T-helper 17 cell (primary cell): ENCODE measurements around the gene RNF32. TPM values are rescaled to one million over a fixed set of nuclear protein-coding genes. Genes with fewer than 3 reads are reported as not detected.
"Not testable (repeated sequence)": the region's sequence is repeated elsewhere in the genome, so short reads cannot be mapped to it uniquely, and the experiment has no call there.

ENCODE experiments used
- ATAC-seq: fragments of 150-1000 bp; cut with Tn5 transposase; 2 replicates; pipeline ENCODE4 v1.10.0; 2021; ENCODE audit warnings: mild to moderate bottlenecking, moderate library complexity
- DNase-seq, 3 donors: peaks; one replicate each; pipeline versions ENCODE4 v3.0.0 to v3.0.0-alpha.2; 2020 to 2021
- H3K9me3 ChIP-seq: one replicate; pipeline ENCODE4 v1.7.0; 2013; ENCODE audit warnings: low read length, mild to moderate bottlenecking; ENCODE audit not compliant: control insufficient read depth, poor library complexity, severe bottlenecking
- H3K27ac Mint-ChIP-seq: one replicate; pipeline ENCODE4 v1.8.0; 2022; ENCODE audit warnings: mild to moderate bottlenecking, moderate library complexity, mixed read lengths
- H3K27me3 Mint-ChIP-seq: one replicate; pipeline ENCODE4 v1.8.0; 2022; ENCODE audit warnings: mixed read lengths
- H3K36me3 Mint-ChIP-seq: one replicate; pipeline ENCODE4 v1.8.0; 2022; ENCODE audit warnings: low read depth, mixed read lengths
- H3K4me1 Mint-ChIP-seq: one replicate; pipeline ENCODE4 v1.8.0; 2022; ENCODE audit warnings: mild to moderate bottlenecking, mixed read lengths
- H3K4me3 Mint-ChIP-seq: one replicate; pipeline ENCODE4 v1.8.0; 2022; ENCODE audit warnings: mild to moderate bottlenecking, moderate library complexity, mixed read lengths
- total RNA-seq, 4 donors: library from RNA in 2 of 4; stranded (reverse) in 2 of 4; gene quantifications; one replicate each; pipeline ENCODE4 v1.2.3 and lab custom pipeline; 2022 to 2026

The RNF32 gene
- total RNA-seq, 2 donors from 2014 or later, result 1.7 to 1.8 TPM

DNA sequence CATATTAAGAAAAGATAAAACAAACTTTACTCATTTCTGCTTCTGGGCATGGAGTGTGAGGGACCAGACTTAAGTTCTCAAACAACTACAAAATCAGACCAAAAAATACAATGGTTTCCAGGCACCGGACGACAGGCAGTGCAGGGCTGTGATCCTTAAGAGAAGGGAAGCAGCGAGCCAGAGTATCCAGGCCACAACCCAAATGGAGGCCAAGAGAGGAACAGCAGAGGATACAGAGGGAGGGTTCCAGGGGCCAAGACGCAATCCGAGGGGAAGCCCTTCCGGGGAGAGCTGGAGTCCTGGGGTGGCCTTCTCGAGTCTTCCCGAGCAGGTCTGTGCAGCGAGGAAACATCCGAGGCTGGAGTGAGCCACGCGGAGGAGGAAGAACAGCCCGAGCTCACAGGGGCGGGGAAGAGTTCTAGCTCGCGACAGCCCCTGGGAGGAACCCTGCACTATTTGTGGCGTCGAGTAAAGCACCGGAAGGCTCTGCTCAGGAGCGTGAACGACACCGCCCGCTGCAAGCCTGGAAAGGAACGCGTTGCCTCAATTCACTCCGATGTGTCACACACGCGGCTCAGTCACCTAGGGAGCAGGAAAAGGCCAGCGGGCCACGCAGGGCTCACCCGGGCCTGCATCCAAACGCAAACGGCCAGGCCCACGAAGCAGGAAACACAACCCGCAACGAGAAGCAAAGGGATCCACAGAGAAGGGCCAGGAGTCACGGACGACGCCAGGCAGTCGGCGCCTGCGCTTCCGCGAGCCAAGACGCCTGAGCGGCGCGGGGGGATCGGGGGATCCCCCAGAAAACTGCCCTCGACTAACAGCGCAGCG, 933 bp upstream of the RNF32 start:
- Mint-ChIP-seq H3K36me3 (no peaks in the 10 kb centered on the region), H3K4me1 (peaks cover 14% of the 10 kb centered on the region), H3K4me3 (peak overlapping the region; percentile 87), H3K27ac (peak overlapping the region; percentile 57), H3K27me3 (peaks cover 4% of the 10 kb centered on the region)
- ATAC-seq (no peak), DNase-seq (no peak)
- H3K9me3 ChIP-seq, result no peaks in the 10 kb centered on the region

DNA sequence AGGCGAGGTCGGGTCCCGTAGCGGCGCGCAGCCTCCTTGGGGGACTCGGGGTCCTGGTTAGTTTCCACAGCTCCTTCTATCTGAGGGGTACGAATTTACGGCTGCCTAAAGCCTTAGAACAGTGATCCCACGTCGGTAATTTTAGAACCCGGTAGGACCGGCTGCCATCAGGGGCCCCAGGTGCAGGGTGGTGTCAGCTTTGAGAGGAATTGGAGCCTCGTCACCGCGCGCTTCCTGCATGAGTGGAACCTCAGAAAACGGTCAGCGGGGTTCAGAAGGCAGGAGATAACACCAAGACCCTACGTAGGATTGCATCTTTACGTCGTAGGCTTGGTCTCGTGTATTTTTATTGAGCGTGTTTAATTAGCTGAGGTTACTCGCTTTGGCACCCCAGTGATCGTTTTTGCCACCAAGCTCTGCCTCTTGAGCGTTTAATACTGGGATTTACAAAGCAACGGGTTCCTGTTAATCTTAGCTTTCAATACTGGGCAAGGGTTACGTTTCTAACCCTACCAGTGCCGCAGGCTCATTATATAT, 443 bp downstream of the RNF32 start:
- Mint-ChIP-seq H3K4me3 (peak overlapping the region; percentile 87), H3K27me3 (peaks cover 4% of the 10 kb centered on the region), H3K36me3 (no peaks in the 10 kb centered on the region), H3K27ac (peak overlapping the region; percentile 57), H3K4me1 (peaks cover 14% of the 10 kb centered on the region)
- DNase-seq (peak; percentile 43 to 51 (median 50)), ATAC-seq (peak; percentile 68)
- no peaks in the 10 kb centered on the region for H3K9me3 ChIP-seq

DNA sequence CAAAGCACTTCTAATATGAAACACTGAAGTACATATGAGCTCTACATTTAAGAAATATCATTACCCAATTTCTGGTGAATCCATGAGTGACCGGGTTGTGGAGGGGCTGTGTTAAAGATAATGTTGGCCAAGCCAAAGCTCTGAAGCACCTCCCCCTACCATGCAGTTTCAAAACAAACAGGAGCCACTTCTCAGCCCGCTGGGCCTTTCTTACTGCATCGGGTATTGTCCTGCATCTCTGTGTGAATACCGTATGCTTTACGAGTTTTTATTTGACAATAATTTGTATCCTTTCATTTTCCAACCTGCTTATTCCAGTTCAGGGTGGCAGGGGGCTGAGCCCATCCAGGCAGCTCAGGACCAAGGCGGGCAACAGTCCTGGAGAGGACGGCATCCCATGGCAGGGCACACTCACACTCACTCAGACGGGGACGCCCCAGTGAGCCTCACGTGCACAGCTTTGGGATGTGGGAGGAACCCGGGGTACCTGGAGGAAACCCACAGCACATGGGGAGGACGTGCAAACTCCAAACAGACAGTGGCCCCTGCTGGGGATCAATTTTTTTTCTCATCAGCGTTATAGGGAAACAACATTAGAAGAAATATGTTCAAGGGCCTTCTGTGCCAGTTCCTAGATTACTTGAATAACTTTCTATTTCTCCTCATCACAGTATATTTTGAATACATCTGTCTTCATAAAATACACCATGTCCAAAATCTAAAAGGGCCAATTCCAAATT, 1.9 kb downstream of the RNF32 start:
- Mint-ChIP-seq H3K27me3 (peaks cover 4% of the 10 kb centered on the region), H3K36me3 (no peaks in the 10 kb centered on the region), H3K4me1 (peaks cover 12% of the 10 kb centered on the region), H3K27ac (no peak overlapping the region), H3K4me3 (no peak overlapping the region)
- ATAC-seq, result no peak
- no peak for DNase-seq
- no peaks in the 10 kb centered on the region for H3K9me3 ChIP-seq

DNA sequence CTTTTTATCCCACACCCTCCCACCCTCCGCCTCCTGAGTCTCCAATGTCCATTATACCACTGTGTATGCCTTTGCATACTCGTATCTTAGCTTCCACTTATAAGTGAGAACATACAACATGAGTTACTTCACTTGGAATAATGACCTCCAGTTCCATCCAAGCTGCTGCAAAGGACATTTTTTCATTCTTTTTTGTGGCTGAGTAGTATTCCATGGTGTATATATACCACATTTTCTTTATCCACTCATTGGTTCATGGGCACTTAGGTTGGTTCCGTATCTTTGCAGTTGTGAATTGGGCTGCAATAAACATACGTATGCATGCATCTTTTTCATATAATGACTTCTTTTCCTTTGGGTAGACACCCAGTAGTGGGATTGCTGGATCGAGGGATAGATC, 6.8 kb downstream of the RNF32 start:
- H3K4me3 Mint-ChIP-seq, DNase-seq, H3K9me3 ChIP-seq, ATAC-seq, H3K4me1 Mint-ChIP-seq, H3K27ac Mint-ChIP-seq, H3K36me3 Mint-ChIP-seq: not testable (repeated sequence)
- H3K27me3 Mint-ChIP-seq, result peaks cover 37% of the 10 kb centered on the region

DNA sequence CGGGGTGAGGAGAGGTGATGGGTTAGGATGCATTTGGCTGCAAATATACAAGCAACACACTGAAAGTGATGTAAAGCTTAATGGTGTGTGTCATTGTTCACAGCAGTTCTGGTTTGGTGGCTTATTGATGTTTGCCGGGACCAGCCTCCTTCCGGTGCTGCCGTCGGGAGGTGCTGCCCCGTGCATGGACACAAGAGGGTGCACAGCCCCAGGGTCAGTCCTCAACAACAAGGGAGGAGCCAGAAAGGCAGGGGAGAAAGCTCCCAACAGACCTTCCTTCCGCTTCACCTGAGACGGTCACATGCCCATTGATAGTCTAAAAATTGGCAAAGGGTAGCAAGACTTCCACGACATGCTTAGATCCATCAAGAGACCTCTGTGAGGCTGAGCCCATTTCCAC, 9.5 kb downstream of the RNF32 start:
- ATAC-seq, result no peak

DNA sequence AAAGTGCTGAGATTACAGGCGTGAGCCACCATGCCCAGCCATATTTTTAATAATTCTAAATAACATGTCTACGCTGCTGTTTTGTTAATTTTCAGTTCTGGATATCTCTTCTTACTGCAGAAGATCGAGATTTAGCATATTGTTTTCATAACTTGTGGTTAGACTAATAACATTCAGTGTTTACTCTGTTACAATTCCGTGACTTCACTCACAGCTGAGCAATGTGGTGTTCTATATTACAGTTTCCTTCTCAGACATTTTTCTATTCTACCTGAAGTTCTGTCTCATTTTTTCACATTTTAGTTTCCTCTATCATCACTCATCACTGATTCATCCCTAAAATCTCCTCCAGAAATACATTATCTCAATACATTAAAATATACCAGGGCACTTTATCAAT, 10.9 kb downstream of the RNF32 start:
- Mint-ChIP-seq H3K36me3 (peaks cover 2% of the 10 kb centered on the region), H3K4me1 (no peaks in the 10 kb centered on the region), H3K4me3 (no peak overlapping the region), H3K27me3 (peaks cover 40% of the 10 kb centered on the region), H3K27ac (no peak overlapping the region)
- no peak for ATAC-seq
- no peaks in the 10 kb centered on the region for H3K9me3 ChIP-seq
- DNase-seq, result no peak

More for the DNA sequence above, 9.5 kb downstream of the RNF32 start:
- no peak overlapping the region for H3K27ac Mint-ChIP-seq
- peaks cover 2% of the 10 kb centered on the region for H3K36me3 Mint-ChIP-seq
- peaks cover 40% of the 10 kb centered on the region for H3K27me3 Mint-ChIP-seq
- no peak for DNase-seq
- no peaks in the 10 kb centered on the region for H3K9me3 ChIP-seq
- no peak overlapping the region for H3K4me3 Mint-ChIP-seq
- H3K4me1 Mint-ChIP-seq, result no peaks in the 10 kb centered on the region

DNA sequence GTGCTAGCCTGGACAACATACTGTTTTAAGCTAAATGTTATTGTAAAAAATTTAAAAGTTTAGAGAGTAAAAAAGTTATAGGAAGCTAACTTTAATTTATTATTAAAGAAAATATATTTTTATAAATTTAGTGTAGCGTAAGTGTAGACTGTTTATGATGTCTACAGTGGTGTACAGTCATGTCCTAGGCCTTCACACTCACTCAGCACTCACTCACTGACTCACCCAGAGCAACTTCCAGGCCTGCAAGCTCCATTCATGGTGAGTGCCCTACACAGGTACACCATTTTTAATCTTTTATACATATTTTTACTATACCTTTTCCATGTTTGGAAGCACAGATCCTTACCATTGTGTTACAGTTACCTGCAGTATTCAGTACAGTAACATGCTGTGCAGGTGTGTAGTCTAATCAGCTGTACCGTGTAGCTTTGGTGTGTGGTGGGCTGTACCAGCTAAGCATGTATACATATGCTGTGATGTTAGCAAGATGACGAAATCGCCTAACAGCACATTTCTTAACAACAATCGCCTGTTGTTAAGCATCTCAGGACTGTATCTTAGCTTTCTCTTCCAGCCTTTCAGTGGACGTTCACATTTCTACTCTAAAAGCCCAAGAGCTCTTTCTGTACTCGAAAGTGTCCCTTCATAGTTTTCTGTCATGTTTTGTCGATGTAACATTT, 12.5 kb downstream of the RNF32 start:
- H3K27me3 Mint-ChIP-seq, result peaks cover 46% of the 10 kb centered on the region

DNA sequence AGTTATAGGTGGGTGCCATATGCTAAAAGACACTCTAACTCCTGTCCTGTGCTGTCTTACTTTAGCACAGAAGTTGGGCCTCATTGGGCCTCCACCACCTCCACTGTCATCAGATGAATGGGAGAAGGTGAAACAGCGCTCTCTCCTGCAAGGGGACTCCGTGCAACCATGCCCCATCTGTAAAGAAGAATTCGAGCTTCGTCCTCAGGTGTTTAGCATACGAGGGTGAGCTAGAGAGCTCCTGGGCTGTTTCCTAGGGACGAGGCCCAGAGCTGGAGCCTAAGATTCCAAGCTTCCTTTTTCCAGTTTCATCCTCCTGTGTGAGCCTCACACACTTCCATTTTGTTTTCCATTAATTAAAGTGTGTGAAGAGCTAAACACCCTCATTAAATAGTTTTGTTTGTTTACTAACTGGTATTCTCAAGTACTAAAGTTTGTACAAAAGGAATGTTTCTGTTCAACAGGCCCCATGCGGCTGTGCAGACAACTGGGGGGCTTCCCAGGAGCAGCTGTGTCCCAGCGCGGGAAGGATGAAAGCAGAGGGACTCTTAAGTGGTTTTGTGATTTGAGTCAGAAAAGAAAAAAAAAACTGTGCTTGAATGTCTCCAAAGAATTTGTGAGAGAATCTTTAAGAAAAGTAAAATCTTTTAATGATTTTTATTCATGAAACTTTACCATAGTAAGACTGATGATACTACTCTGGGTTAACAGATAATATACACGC, 14.1 kb downstream of the RNF32 start:
- Mint-ChIP-seq H3K36me3 (peaks cover 2% of the 10 kb centered on the region), H3K27ac (no peak overlapping the region), H3K4me3 (no peak overlapping the region), H3K4me1 (no peaks in the 10 kb centered on the region), H3K27me3 (peaks cover 40% of the 10 kb centered on the region)
- ATAC-seq (no peak), DNase-seq (no peak)
- H3K9me3 ChIP-seq, result no peaks in the 10 kb centered on the region

More for the DNA sequence above, 12.5 kb downstream of the RNF32 start:
- ATAC-seq, result no peak
- no peak overlapping the region for H3K4me3 Mint-ChIP-seq
- DNase-seq, result no peak
- H3K36me3 Mint-ChIP-seq, result peaks cover 2% of the 10 kb centered on the region
- H3K9me3 ChIP-seq, result no peaks in the 10 kb centered on the region
- H3K4me1 Mint-ChIP-seq, result no peaks in the 10 kb centered on the region
- H3K27ac Mint-ChIP-seq, result no peak overlapping the region

DNA sequence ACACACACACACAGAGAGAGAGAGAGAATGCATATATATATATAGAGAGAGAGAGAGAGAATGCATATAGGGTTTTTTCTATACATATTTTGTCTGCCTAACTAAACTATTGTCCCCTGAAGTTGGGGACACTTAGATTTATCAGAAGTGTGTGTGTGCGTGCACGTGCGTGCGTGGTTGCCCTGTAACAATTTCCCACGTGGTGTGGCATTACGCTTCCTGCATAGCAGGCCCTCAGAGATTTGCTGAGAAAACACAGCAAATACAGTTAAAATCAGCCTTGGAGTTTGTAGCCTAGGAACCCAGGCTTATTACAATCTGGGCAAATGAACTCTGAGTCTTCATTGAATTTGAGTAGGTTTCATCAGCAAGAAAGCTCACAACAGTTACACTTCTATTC, 14.7 kb downstream of the RNF32 start:
- peaks cover 2% of the 10 kb centered on the region for H3K36me3 Mint-ChIP-seq
- no peak overlapping the region for H3K4me3 Mint-ChIP-seq
- H3K4me1 Mint-ChIP-seq, result no peaks in the 10 kb centered on the region
- ATAC-seq (no peak), DNase-seq (no peak)
- no peaks in the 10 kb centered on the region for H3K9me3 ChIP-seq
- peaks cover 36% of the 10 kb centered on the region for H3K27me3 Mint-ChIP-seq
- H3K27ac Mint-ChIP-seq, result no peak overlapping the region

DNA sequence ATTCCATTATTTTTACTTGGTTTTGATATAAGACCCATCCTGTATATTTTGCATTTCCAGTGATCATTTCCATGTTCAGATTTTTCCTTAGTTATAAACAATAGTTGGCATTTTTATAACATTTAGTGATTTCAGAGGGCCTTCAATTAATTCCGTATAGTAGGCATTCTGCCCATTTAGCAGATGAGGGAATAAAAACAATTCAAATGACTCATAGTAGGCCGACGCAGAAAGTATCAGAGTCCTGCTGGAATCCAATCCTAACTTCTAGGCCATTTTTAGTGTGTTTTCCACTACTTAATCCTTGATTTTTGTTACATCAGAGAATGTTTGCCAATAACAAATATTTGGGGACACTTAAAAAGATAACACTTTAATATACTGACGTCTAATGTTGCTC, 15.4 kb downstream of the RNF32 start:
- Mint-ChIP-seq H3K4me3 (no peak overlapping the region), H3K36me3 (peaks cover 2% of the 10 kb centered on the region), H3K27ac (no peak overlapping the region), H3K27me3 (peaks cover 29% of the 10 kb centered on the region), H3K4me1 (no peaks in the 10 kb centered on the region)
- H3K9me3 ChIP-seq, result no peaks in the 10 kb centered on the region
- no peak for DNase-seq
- no peak for ATAC-seq

DNA sequence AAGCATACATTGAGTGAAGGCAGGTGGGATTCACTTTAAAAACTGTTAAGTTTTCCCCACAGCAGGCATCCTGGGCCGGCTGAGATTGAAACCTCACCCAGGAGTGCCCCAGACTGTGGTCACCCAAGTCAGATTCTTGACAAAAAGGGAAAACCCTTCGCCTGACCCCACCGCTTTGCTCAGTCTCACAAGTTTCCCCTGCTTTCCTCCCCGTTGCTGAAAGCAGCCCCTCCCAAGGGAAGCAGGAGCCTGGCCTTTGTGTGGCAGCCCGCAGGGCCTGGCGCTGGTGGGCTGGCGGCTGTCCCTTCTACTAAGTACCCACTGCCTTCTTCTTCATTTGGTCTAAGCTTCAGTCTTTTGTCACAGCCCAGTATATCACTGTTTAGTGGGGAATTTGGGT, 16.0 kb downstream of the RNF32 start:
- no peak overlapping the region for H3K27ac Mint-ChIP-seq

DNA sequence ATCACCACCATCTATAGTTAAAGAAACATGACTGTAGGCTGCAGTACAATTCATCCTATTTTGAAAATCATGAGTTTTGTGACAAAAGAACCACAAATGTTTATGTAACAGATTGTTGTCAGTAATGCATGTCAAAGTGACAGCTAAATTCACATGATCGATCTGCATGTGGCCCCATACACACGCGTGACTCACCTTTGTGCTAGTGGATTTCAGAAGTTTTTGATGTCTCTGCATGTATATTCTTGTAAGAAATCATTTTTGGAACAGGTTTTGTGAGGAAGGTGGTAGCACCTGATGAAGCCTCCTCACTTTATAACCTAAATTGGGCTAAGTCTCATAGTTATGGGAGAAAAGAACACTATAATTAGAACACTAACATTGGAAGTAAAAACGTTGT, 17.1 kb downstream of the RNF32 start:
- no peaks in the 10 kb centered on the region for H3K9me3 ChIP-seq
- Mint-ChIP-seq H3K4me1 (no peaks in the 10 kb centered on the region), H3K27me3 (peaks cover 16% of the 10 kb centered on the region), H3K36me3 (no peaks in the 10 kb centered on the region), H3K4me3 (no peak overlapping the region), H3K27ac (no peak overlapping the region)
- DNase-seq (no peak), ATAC-seq (no peak)

More for the DNA sequence above, 16.0 kb downstream of the RNF32 start:
- H3K36me3 Mint-ChIP-seq, result peaks cover 2% of the 10 kb centered on the region
- ATAC-seq, result no peak
- H3K27me3 Mint-ChIP-seq, result peaks cover 24% of the 10 kb centered on the region
- no peaks in the 10 kb centered on the region for H3K9me3 ChIP-seq
- no peaks in the 10 kb centered on the region for H3K4me1 Mint-ChIP-seq
- no peak overlapping the region for H3K4me3 Mint-ChIP-seq
- no peak for DNase-seq
